ENCODE results near the gene CYTH3. TPM values are rescaled to one million over a fixed set of nuclear protein-coding genes. Genes with fewer than 3 reads are reported as not detected.
"Not testable (repeated sequence)": the region's sequence is repeated elsewhere in the genome, so short reads cannot be mapped to it uniquely, and the experiment has no call there.

CYTH3 gene
- total RNA-seq, 2 experiments from 2014 or later: 0.75 to 1.2 TPM

- Mint-ChIP-seq H3K9me3 (ENCODE audit: low read depth) (no peaks in the 10 kb centered on the region), H3K27ac (no peak overlapping the region), H3K27me3 (peaks cover 3% of the 10 kb centered on the region), H3K4me1 (no peaks in the 10 kb centered on the region), H3K4me3 (no peak overlapping the region), H3K36me3 (ENCODE audit: low read depth) (no peaks in the 10 kb centered on the region)
- CTCF ChIA-PET: interaction anchor here (0.6 kb wide), 1 partner anchor 26 kb away, joined by 3 read pairs; no protein-coding TSS in a partner anchor
- DNase-seq (no peak), ATAC-seq (no peak)
- intact Hi-C loops (cut with DNase I, micrococcal nuclease): no loop called here
- POLR2A ChIA-PET: interaction anchor here (0.6 kb wide), 1 partner anchor 38 kb away, joined by 3 read pairs; no protein-coding TSS in a partner anchor
Measured at GRCh38 chr7:6299774-6300173, 27.4 kb upstream of the CYTH3 start.

- DNase-seq (no peak), ATAC-seq (no peak)
- Mint-ChIP-seq H3K27me3 (peaks cover 3% of the 10 kb centered on the region), H3K27ac (no peak overlapping the region), H3K9me3 (ENCODE audit: low read depth) (no peaks in the 10 kb centered on the region), H3K4me3 (no peak overlapping the region), H3K4me1 (peaks cover 6% of the 10 kb centered on the region), H3K36me3 (ENCODE audit: low read depth) (no peaks in the 10 kb centered on the region)
- ChIA-PET CTCF (interaction anchor here (0.6 kb wide), 1 partner anchor 141 kb away, joined by 5 read pairs; no protein-coding TSS in a partner anchor), POLR2A (no interaction called here)
- intact Hi-C loops (cut with DNase I, micrococcal nuclease): no loop called here
Measured at GRCh38 chr7:6294839-6295238, 22.4 kb upstream of the CYTH3 start.

GRCh38 chr7:6293202-6293601 is 20.8 kb upstream of the CYTH3 start:
- Mint-ChIP-seq H3K27me3 (peaks cover 3% of the 10 kb centered on the region), H3K4me1 (peaks cover 6% of the 10 kb centered on the region), H3K9me3 (ENCODE audit: low read depth) (no peaks in the 10 kb centered on the region), H3K4me3 (no peak overlapping the region), H3K36me3 (ENCODE audit: low read depth) (no peaks in the 10 kb centered on the region), H3K27ac (no peak overlapping the region)
- intact Hi-C loops (cut with DNase I, micrococcal nuclease): no loop called here
- no peak for ATAC-seq
- CTCF ChIA-PET: no interaction called here
- POLR2A ChIA-PET: no interaction called here
- no peak for DNase-seq

GRCh38 chr7:6291941-6292340 is 19.5 kb upstream of the CYTH3 start:
- intact Hi-C loops (cut with DNase I, micrococcal nuclease); DNase-seq; H3K36me3 Mint-ChIP-seq (ENCODE audit: low read depth); H3K27me3 Mint-ChIP-seq; H3K4me3 Mint-ChIP-seq; POLR2A ChIA-PET; ATAC-seq; H3K27ac Mint-ChIP-seq; H3K9me3 Mint-ChIP-seq (ENCODE audit: low read depth); H3K4me1 Mint-ChIP-seq: not testable (repeated sequence)
- CTCF ChIA-PET: interaction anchor here (0.6 kb wide), 1 partner anchor 30 kb away, joined by 3 read pairs; no protein-coding TSS in a partner anchor

DNA sequence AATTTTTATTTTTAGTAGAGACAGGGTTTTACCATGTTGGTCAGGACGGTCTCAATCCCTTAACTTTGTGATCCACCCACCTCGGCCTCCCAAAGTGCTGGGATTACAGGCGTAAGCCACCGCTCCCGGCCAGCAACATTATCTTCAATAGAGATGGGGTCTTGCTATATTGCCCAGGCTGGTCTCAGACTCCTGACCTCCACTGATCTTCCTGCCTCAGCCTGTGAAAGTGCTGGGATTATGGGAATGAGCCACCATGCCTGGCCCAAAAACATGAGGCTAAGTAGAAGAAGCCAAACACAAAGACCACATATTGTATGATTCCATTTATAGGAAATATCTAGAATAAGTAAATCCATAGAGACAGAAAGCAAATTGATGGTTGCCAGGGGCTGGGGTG is 19.1 kb upstream of the CYTH3 start:
- peaks cover 6% of the 10 kb centered on the region for H3K4me1 Mint-ChIP-seq
- intact Hi-C loops (cut with DNase I, micrococcal nuclease): no loop called here
- CTCF ChIA-PET: no interaction called here
- H3K27me3 Mint-ChIP-seq: no peaks in the 10 kb centered on the region
- no peak for DNase-seq
- no peaks in the 10 kb centered on the region for H3K36me3 Mint-ChIP-seq (ENCODE audit: low read depth)
- no peak overlapping the region for H3K4me3 Mint-ChIP-seq
- H3K27ac Mint-ChIP-seq: no peak overlapping the region
- no peak for ATAC-seq
- H3K9me3 Mint-ChIP-seq (ENCODE audit: low read depth): no peaks in the 10 kb centered on the region
- POLR2A ChIA-PET: no interaction called here

DNA sequence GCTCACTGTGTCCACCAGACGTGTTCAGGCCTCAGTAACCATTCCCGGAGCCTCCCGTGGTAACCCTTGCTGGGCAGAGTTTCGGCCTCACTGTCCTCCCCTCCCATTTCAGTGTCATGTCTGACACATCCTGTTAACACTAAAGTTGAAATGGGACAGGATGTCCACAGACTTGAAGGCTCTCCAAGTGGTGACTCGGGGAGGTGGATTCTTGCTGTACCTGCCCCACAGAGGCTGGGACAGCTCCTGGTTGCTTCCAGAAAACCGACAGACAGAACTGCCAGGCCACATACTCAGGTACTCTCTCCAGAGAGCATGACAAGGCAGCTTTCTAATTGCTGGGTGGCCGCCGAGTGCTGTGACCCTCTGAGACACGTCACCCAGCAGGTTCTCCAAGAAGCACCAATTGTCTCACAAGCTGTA is 17.9 kb upstream of the CYTH3 start:
- Mint-ChIP-seq H3K9me3 (ENCODE audit: low read depth) (no peaks in the 10 kb centered on the region), H3K27me3 (no peaks in the 10 kb centered on the region), H3K27ac (no peak overlapping the region), H3K4me1 (peaks cover 6% of the 10 kb centered on the region), H3K36me3 (ENCODE audit: low read depth) (no peaks in the 10 kb centered on the region), H3K4me3 (no peak overlapping the region)
- ChIA-PET CTCF (interaction anchor here (1.1 kb wide), 1 partner anchor 198 kb away, joined by 3 read pairs; no protein-coding TSS in a partner anchor), POLR2A (no interaction called here)
- ATAC-seq: no peak
- intact Hi-C loops (cut with DNase I, micrococcal nuclease): no loop called here
- no peak for DNase-seq

GRCh38 chr7:6288270-6288860 is 15.9 kb upstream of the CYTH3 start:
- ATAC-seq (no peak), DNase-seq (no peak)
- Mint-ChIP-seq H3K4me1 (no peaks in the 10 kb centered on the region), H3K36me3 (ENCODE audit: low read depth) (no peaks in the 10 kb centered on the region), H3K27me3 (no peaks in the 10 kb centered on the region), H3K4me3 (no peak overlapping the region), H3K9me3 (ENCODE audit: low read depth) (no peaks in the 10 kb centered on the region), H3K27ac (no peak overlapping the region)
- CTCF ChIA-PET: interaction anchor here (0.6 to 0.7 kb wide), 2 partner anchors 187 to 1360 kb away, joined by 3 to 5 read pairs; no protein-coding TSS in a partner anchor
- intact Hi-C loops (cut with DNase I, micrococcal nuclease): no loop called here
- POLR2A ChIA-PET: interaction anchor here (0.7 kb wide), 1 partner anchor 1052 kb away, joined by 7 read pairs; no protein-coding TSS in a partner anchor

DNA sequence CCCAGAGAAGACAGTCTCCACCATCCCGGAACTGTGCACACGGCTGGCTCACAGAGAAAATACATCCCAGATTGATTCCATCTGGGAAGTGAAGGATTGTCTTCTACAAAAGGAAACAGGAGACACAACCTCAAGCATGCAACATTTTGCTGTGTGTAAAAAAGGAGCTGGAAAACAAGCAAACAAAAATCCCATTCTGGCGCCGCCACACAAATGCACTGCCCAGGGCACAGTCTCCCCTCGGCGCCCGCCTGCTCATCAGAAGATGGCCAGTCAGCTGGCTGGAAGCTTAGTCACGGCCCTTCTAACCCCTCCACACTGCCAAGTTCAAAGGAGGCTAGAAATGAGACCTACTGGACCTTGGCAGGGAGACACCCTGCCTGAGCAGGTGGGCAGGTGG is 14.1 kb upstream of the CYTH3 start:
- CTCF ChIA-PET: no interaction called here
- DNase-seq: no peak

GRCh38 chr7:6284461-6285360 is 12.3 kb upstream of the CYTH3 start:
- ChIA-PET CTCF (interaction anchor here (0.6 kb wide), 1 partner anchor 145 kb away, joined by 3 read pairs; no protein-coding TSS in a partner anchor), POLR2A (no interaction called here)
- Mint-ChIP-seq H3K4me1 (no peaks in the 10 kb centered on the region), H3K9me3 (ENCODE audit: low read depth) (no peaks in the 10 kb centered on the region), H3K4me3 (no peak overlapping the region), H3K36me3 (ENCODE audit: low read depth) (no peaks in the 10 kb centered on the region), H3K27ac (no peak overlapping the region), H3K27me3 (no peaks in the 10 kb centered on the region)
- intact Hi-C loops (cut with DNase I, micrococcal nuclease): no loop called here
- DNase-seq (no peak), ATAC-seq (no peak)

More for the DNA sequence above, 14.1 kb upstream of the CYTH3 start:
- POLR2A ChIA-PET: no interaction called here
- intact Hi-C loops (cut with DNase I, micrococcal nuclease): no loop called here
- Mint-ChIP-seq H3K27me3 (no peaks in the 10 kb centered on the region), H3K36me3 (ENCODE audit: low read depth) (no peaks in the 10 kb centered on the region), H3K4me3 (no peak overlapping the region), H3K9me3 (ENCODE audit: low read depth) (no peaks in the 10 kb centered on the region), H3K4me1 (no peaks in the 10 kb centered on the region), H3K27ac (no peak overlapping the region)
- no peak for ATAC-seq

DNA sequence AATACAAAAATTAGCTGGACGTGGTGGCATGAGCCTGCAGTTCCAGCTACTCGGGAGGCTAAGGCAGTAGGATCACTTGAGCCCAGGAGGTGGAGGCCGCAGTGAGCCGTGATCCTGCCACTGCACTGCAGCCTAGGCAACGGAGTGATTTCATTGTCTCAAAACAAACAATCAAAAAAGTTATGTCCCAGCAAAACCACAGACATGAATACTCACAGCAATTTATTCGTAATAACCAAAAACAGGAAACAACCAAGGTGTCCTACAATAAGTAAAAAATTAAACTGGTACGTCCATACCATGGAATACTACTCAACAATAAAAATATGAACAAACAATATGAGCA is 11.6 kb upstream of the CYTH3 start:
- no peaks in the 10 kb centered on the region for H3K27me3 Mint-ChIP-seq
- POLR2A ChIA-PET: no interaction called here

DNA sequence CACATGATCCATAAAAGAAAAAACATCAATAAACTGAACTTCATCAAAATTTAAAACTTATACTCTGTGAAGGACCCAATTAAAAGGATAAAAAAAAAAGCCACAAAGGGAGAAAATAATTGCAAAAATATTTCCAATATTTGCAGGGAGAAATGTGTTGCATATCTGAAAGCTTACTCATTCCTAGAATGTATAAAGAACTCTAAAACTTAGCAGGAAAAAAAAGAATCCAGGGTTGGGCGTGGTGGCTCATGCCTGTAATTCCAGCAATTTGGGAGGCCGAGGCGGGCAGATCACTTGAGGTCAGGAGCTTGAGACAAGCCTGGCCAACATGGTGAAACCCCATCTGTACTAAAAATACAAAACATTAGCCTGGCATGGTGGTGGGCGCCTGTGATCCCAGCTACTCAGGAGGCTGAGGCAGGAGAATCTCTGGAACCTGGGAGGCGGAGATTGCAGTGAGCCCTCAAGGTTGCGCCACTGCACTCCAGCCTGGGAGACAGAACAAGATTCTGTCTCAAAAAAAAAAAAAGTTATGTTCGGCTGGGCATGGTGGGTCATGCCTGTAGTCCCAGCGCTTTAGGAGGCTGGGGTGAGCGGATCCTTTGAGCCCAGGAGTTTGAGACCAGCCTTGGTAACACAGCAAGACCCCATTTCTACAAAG is 11.1 kb upstream of the CYTH3 start:
- H3K4me3 Mint-ChIP-seq; POLR2A ChIA-PET; H3K27me3 Mint-ChIP-seq; H3K9me3 Mint-ChIP-seq (ENCODE audit: low read depth); H3K27ac Mint-ChIP-seq; ATAC-seq; intact Hi-C loops (cut with DNase I, micrococcal nuclease); H3K36me3 Mint-ChIP-seq (ENCODE audit: low read depth); H3K4me1 Mint-ChIP-seq; CTCF ChIA-PET; DNase-seq: not testable (repeated sequence)

More for the DNA sequence above, 11.6 kb upstream of the CYTH3 start:
- CTCF ChIA-PET: no interaction called here
- Mint-ChIP-seq H3K27ac (no peak overlapping the region), H3K36me3 (ENCODE audit: low read depth) (no peaks in the 10 kb centered on the region), H3K9me3 (ENCODE audit: low read depth) (no peaks in the 10 kb centered on the region), H3K4me1 (no peaks in the 10 kb centered on the region), H3K4me3 (no peak overlapping the region)
- no peak for DNase-seq
- no peak for ATAC-seq
- intact Hi-C loops (cut with DNase I, micrococcal nuclease): no loop called here

Data from activated CD4-positive, alpha-beta T cell treated with anti-CD3 and anti-CD28 coated beads for 36 hours (primary cell).